Uterine smooth muscle cell (primary cell): ENCODE data around the gene TH. TPM values are rescaled to one million over a fixed set of nuclear protein-coding genes. Genes with fewer than 3 reads are reported as not detected.

Experiments used
- total RNA-seq: library from RNA; depleted of rRNA; stranded (reverse); fragments of >200 nt; gene quantifications from 2 replicates; pipeline ENCODE4 v1.2.3, GENCODE V29; 2014

Gene TH
- total RNA-seq = not detected in 2 replicates

DNA sequence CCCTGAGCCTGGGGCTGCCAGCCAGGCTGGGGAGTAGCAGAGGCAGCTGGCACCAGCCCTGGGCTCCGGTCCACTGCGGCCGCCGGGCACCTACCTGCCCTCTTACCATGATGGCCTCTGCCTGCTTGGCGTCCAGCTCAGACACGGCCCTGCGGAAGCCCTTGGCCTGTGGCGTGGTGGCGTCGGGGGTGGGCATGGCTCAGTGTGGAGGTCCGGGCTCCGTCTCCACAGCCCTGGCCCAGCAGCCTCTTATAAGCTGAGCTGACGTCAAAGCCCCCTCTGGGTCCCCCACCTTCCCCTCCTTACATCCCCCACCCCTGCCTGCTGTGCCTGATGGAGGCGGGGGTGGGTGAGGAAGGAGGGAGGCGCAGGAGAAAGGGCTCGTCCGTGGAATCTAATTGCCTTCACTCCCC, at the start of gene TH:
Gene TH (minus strand): TSS at position 225 of the 413 bp plus-strand sequence. CDS start 29 bp downstream, at position 196.

DNA sequence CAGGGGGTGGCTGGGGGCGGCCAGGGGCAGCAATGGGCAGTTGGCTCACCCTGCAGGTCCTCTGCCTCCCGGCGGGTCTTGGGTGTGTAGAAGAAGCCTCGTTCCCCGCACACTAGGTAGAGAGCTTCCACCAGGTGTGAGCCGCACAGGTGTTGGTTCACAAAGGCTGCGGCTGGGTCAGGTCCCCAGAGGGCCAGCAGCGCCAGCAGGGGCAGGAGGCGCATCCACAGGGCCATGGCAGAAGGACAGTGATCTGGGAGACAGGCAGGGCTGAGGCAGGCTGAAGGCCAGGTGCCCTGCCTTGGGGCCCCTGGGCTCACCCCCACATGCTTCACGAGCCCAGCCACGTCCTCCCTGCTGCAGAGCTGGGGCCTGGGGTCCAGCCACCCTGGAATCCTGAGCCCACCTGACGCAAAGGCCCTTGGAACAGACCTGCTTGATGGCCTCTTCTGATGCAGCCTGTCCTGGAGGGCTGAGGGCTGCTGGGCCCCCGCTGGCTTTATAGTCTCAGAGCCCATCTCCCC, 10.8 kb downstream of the TH start, which contains the start of gene INS:
Gene INS (minus strand): TSS at position 474 of the 524 bp plus-strand sequence. CDS start 238 bp downstream, at position 236.

DNA sequence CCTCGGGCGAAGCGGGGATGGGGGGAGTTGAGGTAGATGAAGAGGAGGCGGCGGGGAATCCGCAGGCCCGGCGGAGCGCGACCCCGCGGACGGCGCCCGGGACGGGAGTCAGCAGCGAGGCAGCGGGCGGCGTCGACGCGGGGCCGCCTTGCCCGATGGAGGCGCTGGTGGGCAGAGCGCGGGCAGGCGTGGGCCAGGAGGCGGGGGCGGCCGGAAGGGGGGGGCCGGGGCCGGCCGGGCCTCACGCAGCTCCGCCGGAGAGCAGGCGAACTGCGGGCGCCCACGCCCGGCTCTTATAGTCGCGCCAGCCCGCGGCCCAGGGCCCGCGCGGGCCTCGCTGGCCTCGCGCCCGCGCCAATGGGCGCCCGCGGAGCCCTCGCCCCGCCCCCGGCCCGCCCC, 32.5 kb downstream of the TH start, which contains the start of gene IGF2:
Gene IGF2 (minus strand): TSS at position 267 of the 399 bp plus-strand sequence. CDS start 3,866 bp downstream, outside the sequence.

Other genes starting within 250 kb of the TH start
- 229 and 349 TPM in 2 replicates for gene MRPL23, start 224.5 kb downstream of the TH start, total RNA-seq
- 0.50 and 0.55 TPM in 2 replicates for gene H19, start 174.0 kb downstream of the TH start, total RNA-seq
- gene IGF2, start 32.4 kb downstream of the TH start, total RNA-seq = 0.11 and 0.25 TPM in 2 replicates
- not detected in 2 replicates for gene INS, start 10.6 kb downstream of the TH start, total RNA-seq
- not detected in 2 replicates for gene ASCL2, start 98.8 kb upstream of the TH start, total RNA-seq
- gene C11orf21, start 130.1 kb upstream of the TH start, total RNA-seq = not detected in 2 replicates
- under 0.01 and 0.12 TPM in 2 replicates for gene TSPAN32, start 130.2 kb upstream of the TH start, total RNA-seq
- gene CD81, start 205.5 kb upstream of the TH start, total RNA-seq = 223 and 320 TPM in 2 replicates
- 54.0 and 65.4 TPM in 2 replicates for gene TSSC4, start 228.9 kb upstream of the TH start, total RNA-seq